Tibial nerve (tissue), 4 donors: ENCODE results near the gene PBRM1. TPM values are rescaled to one million over a fixed set of nuclear protein-coding genes. Genes with fewer than 3 reads are reported as not detected.

Experiments used
- DNase-seq, 2 donors: peaks; one replicate each; pipeline ENCODE4 v3.0.0-alpha.2; 2019; ENCODE audit warnings: low spot score in 2 of 2
- H3K27ac ChIP-seq, 4 donors: fragments of 200-600 bp; sonication (generic) in 3 of 4; one replicate each; pipeline ENCODE4 v1.5.1; 2017 to 2019; ENCODE audit warnings: mild to moderate bottlenecking in 1 of 4
- H3K27me3 ChIP-seq, 2 donors: fragments of 200-600 bp; sonication (generic) in 1 of 2; one replicate each; pipeline versions ENCODE4 v1.5.1 to v1.6.0; 2017 to 2019
- H3K36me3 ChIP-seq, 3 donors: fragments of 200-600 bp; sonication (generic); one replicate each; pipeline ENCODE4 v1.5.1; 2018 to 2019
- H3K4me1 ChIP-seq, 4 donors: fragments of 200-600 bp; sonication (generic) in 3 of 4; one replicate each; pipeline ENCODE4 v1.5.1; 2017 to 2019
- H3K4me3 ChIP-seq, 4 donors: fragments of 200-600 bp; sonication (generic) in 3 of 4; one replicate each; pipeline ENCODE4 v1.5.1; 2017 to 2019; ENCODE audit warnings: mild to moderate bottlenecking in 1 of 4, moderate library complexity in 1 of 4
- H3K9me3 ChIP-seq, 4 donors: fragments of 200-600 bp; sonication (generic) in 3 of 4; one replicate each; pipeline ENCODE4 v1.5.1; 2017 to 2019
- EP300 ChIP-seq, 2 donors: sonication (generic); formaldehyde crosslinking; IDR thresholded peaks; one replicate each; pipeline ENCODE4 v1.6.1; 2017; ENCODE audit warnings: antibody characterized with exemption in 2 of 2, mild to moderate bottlenecking in 1 of 2
- POLR2A ChIP-seq, 2 donors: fragments of 450-650 bp; IDR thresholded peaks; one replicate each; pipeline ENCODE4 v1.6.1; 2017; ENCODE audit warnings: antibody characterized with exemption in 2 of 2, mild to moderate bottlenecking in 2 of 2, moderate library complexity in 2 of 2
- WGBS, 2 donors: methylation state at CpG; one replicate each; pipeline ENCODE4 v1.1.5; 2018; 5-methylcytosine and 5-hydroxymethylcytosine counted together
- total RNA-seq, 4 donors: library from RNA; depleted of rRNA; stranded (reverse); fragments of >200 nt; gene quantifications; one replicate each; pipeline ENCODE4 v1.1.0, GENCODE V29; 2016
- TF ChIP-seq, protein P1 (sequence below), 5 experiments: fragments of 200-600 bp in 3 of 5; fragments of 450-650 bp in 2 of 5; sonication (generic) in 3 of 5; IDR thresholded peaks; one replicate each; pipeline ENCODE4 v1.5.1; 2016 to 2019; ENCODE audit warnings: antibody characterized with exemption in 5 of 5, mild to moderate bottlenecking in 3 of 5, moderate library complexity in 2 of 5

The PBRM1 gene
- total RNA-seq, 4 donors from 2014 or later: 87.0 to 123 (median 114) TPM

DNA sequence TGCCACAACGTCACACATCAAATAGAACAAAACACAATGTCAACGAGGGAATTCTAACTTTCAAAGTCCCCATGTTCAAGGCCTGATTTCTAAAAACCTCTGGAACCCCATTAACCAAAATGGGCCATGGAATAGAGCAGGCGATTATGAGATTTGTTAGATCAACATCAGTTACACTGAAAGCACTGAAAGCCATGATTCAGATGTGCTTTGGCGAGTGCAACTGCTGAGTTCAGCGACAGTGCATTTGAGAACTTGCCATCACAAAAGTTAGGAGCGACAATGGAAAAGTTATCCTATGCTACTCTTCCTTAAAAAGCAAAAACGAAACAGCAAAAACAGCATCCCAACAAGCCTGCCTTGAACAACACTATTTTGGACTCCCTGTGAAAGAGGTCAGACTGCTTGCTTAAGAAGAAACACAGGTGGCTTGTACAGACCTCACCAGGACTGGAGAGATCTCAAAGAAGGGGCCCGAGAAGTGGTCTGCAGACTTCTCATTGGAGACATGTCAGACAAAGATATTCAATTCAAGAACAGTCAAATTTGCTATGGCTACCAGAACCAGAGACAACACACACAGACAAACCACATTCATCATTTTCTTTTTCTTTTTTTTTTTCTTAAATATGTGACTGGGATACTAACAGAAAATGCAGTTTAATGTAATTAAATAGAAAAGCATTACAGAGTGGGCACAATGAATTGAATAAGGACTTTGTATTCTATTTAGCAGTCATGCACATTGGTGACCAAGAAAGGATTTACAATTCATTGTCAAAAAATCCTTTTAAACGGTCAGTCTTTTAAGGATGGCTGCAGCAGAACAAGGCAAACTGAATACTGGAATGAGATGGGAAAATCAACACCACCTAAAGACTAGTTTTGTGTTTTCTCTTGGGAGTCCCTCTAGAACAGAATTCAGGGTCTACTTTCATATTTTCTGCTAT is 128.4 kb downstream of the PBRM1 start:
- peak overlapping the region in 2 of 4 donors; percentile 32 to 79 for H3K27ac ChIP-seq

DNA sequence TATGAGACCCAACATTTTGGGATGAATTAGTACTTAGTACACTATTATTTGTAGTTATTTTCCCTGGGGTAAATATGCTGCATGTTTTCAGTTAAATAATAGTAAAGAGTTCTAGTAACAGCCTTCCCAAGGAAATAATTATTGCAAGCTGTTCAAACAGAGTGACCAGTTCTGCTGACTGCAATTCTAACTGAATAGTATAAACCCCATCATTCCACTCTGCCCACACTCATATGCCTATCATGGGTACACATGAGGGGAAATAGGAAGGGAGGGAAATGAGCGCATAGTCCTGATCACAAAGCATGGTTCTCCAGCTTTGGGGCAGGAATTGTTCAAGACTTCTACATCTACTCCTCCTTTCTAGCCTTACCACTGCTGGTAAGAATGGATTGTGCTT is 130.7 kb downstream of the PBRM1 start:
- Histone ChIP-seq H3K27ac (peak overlapping the region in 1 of 4 donors; percentile 79), H3K27me3 (no peaks in the 10 kb centered on the region), H3K4me3 (no peak overlapping the region), H3K9me3 (no peaks in the 10 kb centered on the region), H3K4me1 (peaks cover 0 to 39% (median 18%) of the 10 kb centered on the region in 4 donors), H3K36me3 (peaks cover 0 to 77% (median 2%) of the 10 kb centered on the region in 3 donors)
- no peak for DNase-seq
- WGBS, 2 donors: 88 to 90% methylated on average over 1 of the region's 1 CpG
- TF ChIP-seq, protein P1, sequence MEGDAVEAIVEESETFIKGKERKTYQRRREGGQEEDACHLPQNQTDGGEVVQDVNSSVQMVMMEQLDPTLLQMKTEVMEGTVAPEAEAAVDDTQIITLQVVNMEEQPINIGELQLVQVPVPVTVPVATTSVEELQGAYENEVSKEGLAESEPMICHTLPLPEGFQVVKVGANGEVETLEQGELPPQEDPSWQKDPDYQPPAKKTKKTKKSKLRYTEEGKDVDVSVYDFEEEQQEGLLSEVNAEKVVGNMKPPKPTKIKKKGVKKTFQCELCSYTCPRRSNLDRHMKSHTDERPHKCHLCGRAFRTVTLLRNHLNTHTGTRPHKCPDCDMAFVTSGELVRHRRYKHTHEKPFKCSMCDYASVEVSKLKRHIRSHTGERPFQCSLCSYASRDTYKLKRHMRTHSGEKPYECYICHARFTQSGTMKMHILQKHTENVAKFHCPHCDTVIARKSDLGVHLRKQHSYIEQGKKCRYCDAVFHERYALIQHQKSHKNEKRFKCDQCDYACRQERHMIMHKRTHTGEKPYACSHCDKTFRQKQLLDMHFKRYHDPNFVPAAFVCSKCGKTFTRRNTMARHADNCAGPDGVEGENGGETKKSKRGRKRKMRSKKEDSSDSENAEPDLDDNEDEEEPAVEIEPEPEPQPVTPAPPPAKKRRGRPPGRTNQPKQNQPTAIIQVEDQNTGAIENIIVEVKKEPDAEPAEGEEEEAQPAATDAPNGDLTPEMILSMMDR (IDR thresholded peaks at IDR 0.05): no peak
- TF ChIP-seq POLR2A (IDR thresholded peaks at IDR 0.05) (no peak), EP300 (IDR thresholded peaks at IDR 0.05) (no peak)

More for the DNA sequence above, 128.4 kb downstream of the PBRM1 start:
- H3K4me1 ChIP-seq: peaks cover 0 to 39% (median 18%) of the 10 kb centered on the region in 4 donors
- H3K4me3 ChIP-seq: no peak overlapping the region
- no peak for DNase-seq
- H3K36me3 ChIP-seq: peaks cover 2 to 80% (median 4%) of the 10 kb centered on the region in 3 donors
- no peaks in the 10 kb centered on the region for H3K27me3 ChIP-seq
- TF ChIP-seq, protein P1 (IDR thresholded peaks at IDR 0.05): no peak
- TF ChIP-seq POLR2A (IDR thresholded peaks at IDR 0.05): no peak
- TF ChIP-seq EP300 (IDR thresholded peaks at IDR 0.05): no peak
- 42 to 44% methylated on average over 9 of the region's 9 CpGs for WGBS, 2 donors
- no peaks in the 10 kb centered on the region for H3K9me3 ChIP-seq

DNA sequence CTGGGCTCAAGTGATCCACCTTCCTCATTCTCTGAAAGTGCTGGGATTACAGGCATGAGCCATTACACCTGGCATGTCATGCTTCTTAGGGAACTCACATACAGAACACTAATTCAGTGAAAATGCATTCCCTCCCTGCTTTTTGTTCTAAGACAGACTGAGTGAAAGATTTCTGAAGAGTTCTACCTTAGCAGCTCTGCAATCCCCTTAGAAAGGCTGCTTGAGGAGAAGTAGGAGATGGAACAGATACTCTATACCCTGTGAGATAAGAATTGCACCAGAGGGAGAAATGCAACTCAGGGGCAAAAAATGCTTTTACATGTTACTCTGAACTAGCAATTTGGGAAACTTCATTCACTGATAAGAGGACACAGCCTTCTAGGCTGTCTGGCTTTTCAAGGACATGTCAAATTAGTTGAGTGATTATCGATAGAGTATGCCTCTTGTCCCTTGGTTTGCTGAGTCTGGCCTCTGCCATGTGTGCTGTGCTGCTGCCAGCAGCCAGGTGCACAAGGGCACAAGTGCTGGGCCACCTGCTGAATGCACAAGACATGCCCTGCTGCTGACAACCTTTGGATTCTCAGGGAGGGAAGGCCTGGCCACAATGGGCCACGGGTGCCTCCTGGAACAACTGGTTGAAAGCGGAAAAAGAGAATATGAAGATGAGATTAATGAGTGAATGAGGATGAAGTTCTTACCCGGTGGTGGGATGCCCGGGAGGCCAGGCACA is 131.5 kb downstream of the PBRM1 start:
- WGBS, 2 donors: 89 to 92% methylated on average over 5 of the region's 5 CpGs
- no peak for TF ChIP-seq EP300 (IDR thresholded peaks at IDR 0.05)
- TF ChIP-seq POLR2A (IDR thresholded peaks at IDR 0.05): no peak
- TF ChIP-seq, protein P1 (IDR thresholded peaks at IDR 0.05): no peak
- DNase-seq: no peak
- Histone ChIP-seq H3K36me3 (peaks cover 0 to 77% (median 2%) of the 10 kb centered on the region in 3 donors), H3K9me3 (no peaks in the 10 kb centered on the region), H3K27ac (no peak overlapping the region), H3K27me3 (no peaks in the 10 kb centered on the region), H3K4me3 (no peak overlapping the region), H3K4me1 (peaks cover 0 to 39% (median 18%) of the 10 kb centered on the region in 4 donors)

DNA sequence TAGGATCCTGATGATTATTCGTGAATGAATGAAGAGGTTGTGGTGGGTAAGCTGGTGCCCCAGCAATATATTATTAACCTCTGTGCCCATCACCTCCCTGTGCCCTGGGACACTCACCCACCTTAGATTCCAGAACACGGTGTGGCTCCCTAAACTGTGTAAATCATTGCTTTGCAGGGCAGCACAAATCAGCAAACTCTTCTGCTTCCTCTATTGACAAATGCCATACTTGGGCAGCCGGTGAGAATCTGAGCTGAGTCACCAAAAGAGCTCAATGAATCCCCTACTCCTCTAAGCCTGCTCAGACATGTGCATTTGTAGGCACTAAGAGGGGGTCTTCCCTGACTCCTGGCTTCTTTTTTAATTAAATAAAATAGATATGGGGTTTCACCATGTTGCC is 133.6 kb downstream of the PBRM1 start:
- DNase-seq: no peak
- TF ChIP-seq EP300 (IDR thresholded peaks at IDR 0.05) (no peak), POLR2A (IDR thresholded peaks at IDR 0.05) (no peak)
- TF ChIP-seq, protein P1 (IDR thresholded peaks at IDR 0.05): no peak
- Histone ChIP-seq H3K36me3 (peaks cover 0 to 80% (median 4%) of the 10 kb centered on the region in 3 donors), H3K9me3 (no peaks in the 10 kb centered on the region), H3K27ac (no peak overlapping the region), H3K27me3 (no peaks in the 10 kb centered on the region), H3K4me1 (peaks cover 0 to 26% (median 16%) of the 10 kb centered on the region in 4 donors), H3K4me3 (no peak overlapping the region)
- WGBS, 2 donors: 45 to 72% methylated on average over 3 of the region's 3 CpGs
